LNCaP clone FGC (cell line): ENCODE data around the gene TSPAN5.

ENCODE experiments used
- DNase-seq: peaks from one replicate; pipeline ENCODE4 v3.0.0-alpha.2; 2011; ENCODE audit warnings: low read depth
- H3K4me3 ChIP-seq: 2 replicates; pipeline ENCODE4 v1.5.1; 2011; ENCODE audit warnings: mild to moderate bottlenecking, low read depth, low read length, control low read depth
- TF ChIP-seq, protein P1 (sequence below): IDR thresholded peaks from 2 replicates; pipeline ENCODE4 v1.5.1; 2012; ENCODE audit warnings: mild to moderate bottlenecking; ENCODE audit not compliant: control insufficient read depth, insufficient read depth; ENCODE audit errors: extremely low read depth

Gene TSPAN5

DNA sequence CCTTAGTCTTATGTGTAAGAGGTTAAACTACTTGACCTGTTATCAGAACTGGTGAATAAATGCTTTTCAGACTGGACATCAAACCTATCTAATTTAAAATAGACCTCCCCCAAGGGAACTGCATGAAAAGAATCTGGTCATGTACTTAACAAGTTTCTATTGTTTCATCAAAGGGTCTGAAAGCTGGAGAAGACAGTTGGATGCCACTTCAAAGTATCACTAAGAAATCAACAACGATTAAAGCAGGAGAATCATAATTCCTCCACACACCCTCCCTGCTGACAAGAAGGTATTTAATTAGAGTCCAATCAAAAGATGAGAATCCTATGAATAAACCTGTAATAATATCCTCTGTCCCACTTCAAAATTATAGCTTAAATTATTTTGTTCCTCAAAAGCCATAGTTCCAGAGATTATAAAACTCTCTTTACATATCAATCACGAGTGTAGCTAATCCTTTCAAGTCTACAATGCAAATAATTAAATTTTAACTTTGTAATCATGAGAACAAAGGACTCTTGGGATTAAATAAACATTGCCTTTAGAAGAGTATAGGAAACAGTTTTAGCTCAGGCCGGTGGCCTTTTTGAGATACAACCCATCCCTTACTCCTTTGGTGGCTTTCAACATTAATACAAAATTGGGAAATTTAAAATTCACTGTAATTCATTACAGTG, 35.1 kb downstream of the TSPAN5 start:
- H3K4me3 ChIP-seq: no peak overlapping the region
- DNase-seq: no peak
- TF ChIP-seq, protein P1, sequence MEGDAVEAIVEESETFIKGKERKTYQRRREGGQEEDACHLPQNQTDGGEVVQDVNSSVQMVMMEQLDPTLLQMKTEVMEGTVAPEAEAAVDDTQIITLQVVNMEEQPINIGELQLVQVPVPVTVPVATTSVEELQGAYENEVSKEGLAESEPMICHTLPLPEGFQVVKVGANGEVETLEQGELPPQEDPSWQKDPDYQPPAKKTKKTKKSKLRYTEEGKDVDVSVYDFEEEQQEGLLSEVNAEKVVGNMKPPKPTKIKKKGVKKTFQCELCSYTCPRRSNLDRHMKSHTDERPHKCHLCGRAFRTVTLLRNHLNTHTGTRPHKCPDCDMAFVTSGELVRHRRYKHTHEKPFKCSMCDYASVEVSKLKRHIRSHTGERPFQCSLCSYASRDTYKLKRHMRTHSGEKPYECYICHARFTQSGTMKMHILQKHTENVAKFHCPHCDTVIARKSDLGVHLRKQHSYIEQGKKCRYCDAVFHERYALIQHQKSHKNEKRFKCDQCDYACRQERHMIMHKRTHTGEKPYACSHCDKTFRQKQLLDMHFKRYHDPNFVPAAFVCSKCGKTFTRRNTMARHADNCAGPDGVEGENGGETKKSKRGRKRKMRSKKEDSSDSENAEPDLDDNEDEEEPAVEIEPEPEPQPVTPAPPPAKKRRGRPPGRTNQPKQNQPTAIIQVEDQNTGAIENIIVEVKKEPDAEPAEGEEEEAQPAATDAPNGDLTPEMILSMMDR: no peak

DNA sequence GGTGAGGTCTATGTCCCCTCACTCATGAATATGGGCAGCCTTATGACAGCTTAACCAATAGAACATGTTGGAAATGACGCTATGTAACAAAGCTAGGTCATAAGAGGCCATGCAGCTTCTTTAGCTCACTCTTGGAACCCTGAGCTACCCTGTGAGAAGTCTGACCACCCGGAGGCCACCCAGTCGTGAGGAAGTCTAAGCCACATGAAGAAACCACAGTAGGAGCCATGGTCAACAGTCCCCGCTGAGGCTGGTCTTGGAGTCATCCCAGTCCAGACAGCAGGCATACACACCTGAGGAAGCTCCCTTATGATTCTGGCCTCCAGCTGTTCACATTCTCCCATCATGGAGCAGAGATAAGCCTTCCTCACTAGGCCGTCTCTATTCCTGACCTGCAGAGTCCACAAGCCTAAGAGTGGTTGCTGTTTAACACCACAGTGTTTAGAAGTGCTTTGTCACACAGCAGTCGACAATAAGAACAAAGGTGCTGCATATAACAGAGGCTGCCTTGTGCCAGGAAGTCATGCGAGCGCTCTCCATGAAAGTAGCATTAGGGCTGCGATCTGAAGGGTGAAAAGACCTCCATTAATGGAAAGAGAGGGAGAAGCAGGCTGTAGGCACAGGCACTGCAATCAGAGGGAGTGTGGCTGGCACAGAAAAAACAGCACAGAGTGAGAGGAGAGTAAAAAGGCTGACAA, 38.2 kb downstream of the TSPAN5 start:
- DNase-seq: no peak
- TF ChIP-seq, protein P1: no peak
- no peak overlapping the region for H3K4me3 ChIP-seq

DNA sequence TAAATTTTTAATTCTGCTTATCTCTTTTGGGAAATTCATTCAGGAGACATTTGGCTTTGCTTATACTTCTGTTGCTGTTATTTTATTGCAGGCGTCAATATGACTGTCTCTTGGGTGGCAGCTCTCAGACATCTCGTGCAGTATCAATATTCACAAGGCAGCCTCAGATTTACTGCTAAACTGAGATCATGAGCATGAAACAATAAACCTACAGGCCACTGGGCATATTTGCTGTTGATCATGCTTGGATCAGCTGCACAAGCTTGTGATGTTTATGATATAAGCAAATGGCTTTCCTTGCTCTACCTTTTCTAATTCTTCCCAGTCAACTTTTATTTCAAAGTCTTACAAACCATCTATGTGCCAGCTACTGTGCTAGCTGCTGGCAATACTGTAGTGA, 39.2 kb downstream of the TSPAN5 start:
- TF ChIP-seq, protein P1: no peak
- no peak overlapping the region for H3K4me3 ChIP-seq
- no peak for DNase-seq

DNA sequence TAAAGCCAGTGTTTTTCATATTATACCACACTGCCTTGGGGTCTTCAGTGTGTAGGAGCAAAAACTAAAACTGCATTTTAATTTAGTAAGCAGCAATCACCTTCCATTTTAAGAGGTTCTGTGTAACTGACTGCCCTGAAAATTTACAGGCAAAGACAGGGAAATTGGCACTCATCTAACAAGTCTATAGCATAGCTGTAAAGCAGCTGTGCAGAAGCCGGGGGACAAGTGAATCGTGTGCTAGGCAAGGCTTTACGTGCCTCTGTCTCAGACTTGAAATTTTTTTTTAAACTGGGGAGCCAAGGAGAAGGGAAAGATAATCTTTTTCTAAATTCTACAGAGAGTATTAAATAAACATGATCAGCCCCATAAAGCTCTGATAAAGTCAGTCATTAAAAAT, 39.7 kb downstream of the TSPAN5 start:
- DNase-seq: no peak
- TF ChIP-seq, protein P1: no peak
- H3K4me3 ChIP-seq: no peak overlapping the region

DNA sequence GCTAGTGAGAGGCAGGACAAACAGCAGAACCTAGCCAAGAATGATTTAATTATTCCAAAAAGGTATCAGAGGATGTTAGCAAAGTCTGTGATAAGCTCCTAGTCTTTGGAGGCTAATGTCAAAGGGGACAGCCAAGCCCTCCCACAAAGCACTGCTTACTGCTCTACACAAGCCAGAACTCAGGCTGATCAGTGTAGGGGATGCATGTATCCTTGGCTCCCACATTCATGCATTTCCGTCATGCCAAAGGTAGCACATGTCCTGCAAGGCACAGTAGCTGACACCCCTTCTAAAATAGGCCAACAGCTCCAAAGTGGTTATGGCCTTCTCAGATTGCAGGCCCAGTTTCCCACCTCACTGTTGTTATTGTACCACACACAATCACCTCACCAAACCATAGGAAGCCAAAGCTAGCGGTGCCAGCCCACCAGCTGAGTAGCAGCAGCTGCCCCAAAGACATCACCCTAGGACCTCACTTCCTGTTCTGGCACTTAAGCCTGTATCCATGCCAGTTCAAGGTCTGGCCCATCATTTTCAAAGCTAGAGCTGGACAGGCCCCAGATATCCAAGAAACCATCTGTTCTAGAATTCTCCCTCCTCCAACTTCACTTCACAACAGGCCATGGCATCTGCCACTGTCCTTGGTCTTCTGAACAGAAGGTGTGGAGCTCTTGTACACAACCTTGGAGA, 40.9 kb downstream of the TSPAN5 start:
- no peak for DNase-seq
- TF ChIP-seq, protein P1: no peak
- no peak overlapping the region for H3K4me3 ChIP-seq

DNA sequence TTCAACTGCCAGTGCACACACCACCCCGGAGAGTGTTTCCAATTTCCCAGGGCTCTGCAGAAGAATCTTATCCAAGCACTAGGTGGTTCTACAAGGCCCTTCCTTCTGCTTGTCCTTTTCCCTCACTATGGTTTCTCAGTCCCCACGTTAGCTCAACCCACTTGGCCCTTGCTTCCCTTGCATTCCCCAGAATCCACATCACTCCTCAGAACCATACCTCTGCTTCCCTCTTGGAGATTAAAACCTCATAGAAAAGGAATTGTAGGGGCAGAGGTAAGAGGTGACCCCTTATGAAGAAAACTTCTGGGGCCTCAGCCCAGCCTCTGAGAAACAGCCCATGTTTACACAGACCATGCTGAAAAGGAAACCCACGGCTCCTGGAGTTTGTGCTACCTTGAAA, 42.4 kb downstream of the TSPAN5 start:
- H3K4me3 ChIP-seq: no peak overlapping the region
- DNase-seq: no peak
- TF ChIP-seq, protein P1: no peak
